ENCODE results near the gene RPL6. TPM values are rescaled to one million over a fixed set of nuclear protein-coding genes. Genes with fewer than 3 reads are reported as not detected.

The RPL6 gene
- total RNA-seq, 1 experiment from 2014 or later, result 2,095 TPM

DNA sequence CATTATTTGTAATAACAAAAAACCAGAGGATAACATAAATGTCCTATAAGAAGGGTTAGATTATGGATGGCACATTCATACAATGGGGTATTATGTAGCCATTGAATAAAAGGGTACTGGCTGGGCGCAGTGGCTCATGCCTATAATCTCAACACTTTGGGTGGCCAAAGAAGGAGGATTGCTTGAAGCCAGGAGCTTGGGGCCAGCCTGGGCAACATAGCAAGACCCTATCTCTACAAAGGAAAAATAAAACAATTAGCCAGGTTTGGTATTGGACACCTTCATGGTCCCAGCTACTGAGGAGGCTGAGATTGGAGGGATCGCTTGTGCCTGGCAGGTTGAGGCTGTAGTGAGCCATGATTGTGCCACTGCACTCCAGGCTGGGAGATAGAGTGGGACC lies 24.1 kb upstream of the RPL6 start:
- TF ChIP-seq, protein P1, sequence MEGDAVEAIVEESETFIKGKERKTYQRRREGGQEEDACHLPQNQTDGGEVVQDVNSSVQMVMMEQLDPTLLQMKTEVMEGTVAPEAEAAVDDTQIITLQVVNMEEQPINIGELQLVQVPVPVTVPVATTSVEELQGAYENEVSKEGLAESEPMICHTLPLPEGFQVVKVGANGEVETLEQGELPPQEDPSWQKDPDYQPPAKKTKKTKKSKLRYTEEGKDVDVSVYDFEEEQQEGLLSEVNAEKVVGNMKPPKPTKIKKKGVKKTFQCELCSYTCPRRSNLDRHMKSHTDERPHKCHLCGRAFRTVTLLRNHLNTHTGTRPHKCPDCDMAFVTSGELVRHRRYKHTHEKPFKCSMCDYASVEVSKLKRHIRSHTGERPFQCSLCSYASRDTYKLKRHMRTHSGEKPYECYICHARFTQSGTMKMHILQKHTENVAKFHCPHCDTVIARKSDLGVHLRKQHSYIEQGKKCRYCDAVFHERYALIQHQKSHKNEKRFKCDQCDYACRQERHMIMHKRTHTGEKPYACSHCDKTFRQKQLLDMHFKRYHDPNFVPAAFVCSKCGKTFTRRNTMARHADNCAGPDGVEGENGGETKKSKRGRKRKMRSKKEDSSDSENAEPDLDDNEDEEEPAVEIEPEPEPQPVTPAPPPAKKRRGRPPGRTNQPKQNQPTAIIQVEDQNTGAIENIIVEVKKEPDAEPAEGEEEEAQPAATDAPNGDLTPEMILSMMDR (IDR thresholded peaks at IDR 0.05; ENCODE audit: unreplicated experiment), result no peak
- H3K36me3 Mint-ChIP-seq (ENCODE audit: insufficient read depth, unreplicated experiment), result peaks cover 14% of the 10 kb centered on the region
- H3K4me1 Mint-ChIP-seq (ENCODE audit: insufficient read depth, unreplicated experiment), result no peaks in the 10 kb centered on the region
- no peaks in the 10 kb centered on the region for H3K27me3 Mint-ChIP-seq (ENCODE audit: insufficient read depth, unreplicated experiment)
- no peak overlapping the region for H3K27ac Mint-ChIP-seq (ENCODE audit: low read depth, unreplicated experiment)
- H3K9me3 Mint-ChIP-seq (ENCODE audit: unreplicated experiment), result no peaks in the 10 kb centered on the region
- intact Hi-C loops (cut with micrococcal nuclease), result no loop called here
- H3K4me3 Mint-ChIP-seq (ENCODE audit: unreplicated experiment), result no peak overlapping the region
- BruUV-seq (replicated peaks), result no TSS peak
- no peak for DNase-seq (ENCODE audit: unreplicated experiment)
- CTCF ChIA-PET, result no interaction called here
- POLR2A ChIA-PET, result no interaction called here

DNA sequence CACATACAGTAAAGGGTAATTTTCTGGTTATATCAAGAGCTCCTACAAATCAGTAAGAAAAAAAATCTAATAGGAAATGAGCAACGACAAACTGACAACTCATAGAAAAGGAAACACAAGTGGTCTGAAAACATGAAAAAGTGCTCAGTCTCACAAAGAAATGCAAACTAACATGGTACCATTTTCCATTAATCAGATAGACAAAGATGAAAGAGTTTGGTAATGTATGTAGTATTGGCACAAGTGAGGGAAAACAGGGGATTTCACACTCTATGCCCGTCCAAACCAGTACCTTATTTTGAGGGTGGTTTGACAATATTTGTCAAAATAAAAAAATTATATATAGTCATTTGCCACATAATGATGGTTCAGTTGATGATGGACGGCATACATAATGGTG lies 22.6 kb upstream of the RPL6 start:
- Mint-ChIP-seq H3K36me3 (ENCODE audit: insufficient read depth, unreplicated experiment) (peaks cover 15% of the 10 kb centered on the region), H3K4me3 (ENCODE audit: unreplicated experiment) (no peak overlapping the region), H3K27me3 (ENCODE audit: insufficient read depth, unreplicated experiment) (no peaks in the 10 kb centered on the region), H3K27ac (ENCODE audit: low read depth, unreplicated experiment) (no peak overlapping the region), H3K4me1 (ENCODE audit: insufficient read depth, unreplicated experiment) (peaks cover 7% of the 10 kb centered on the region), H3K9me3 (ENCODE audit: unreplicated experiment) (no peaks in the 10 kb centered on the region)
- POLR2A ChIA-PET, result interaction anchor here (0.6 kb wide), 1 partner anchor 10 kb away, joined by 4 read pairs; no protein-coding TSS in a partner anchor
- intact Hi-C loops (cut with micrococcal nuclease), result no loop called here
- BruUV-seq (replicated peaks), result no TSS peak
- DNase-seq (ENCODE audit: unreplicated experiment), result no peak
- CTCF ChIA-PET, result interaction anchor here (0.6 kb wide), 1 partner anchor 8 kb away, joined by 3 read pairs; no protein-coding TSS in a partner anchor
- TF ChIP-seq, protein P1 (IDR thresholded peaks at IDR 0.05; ENCODE audit: unreplicated experiment), result no peak

DNA sequence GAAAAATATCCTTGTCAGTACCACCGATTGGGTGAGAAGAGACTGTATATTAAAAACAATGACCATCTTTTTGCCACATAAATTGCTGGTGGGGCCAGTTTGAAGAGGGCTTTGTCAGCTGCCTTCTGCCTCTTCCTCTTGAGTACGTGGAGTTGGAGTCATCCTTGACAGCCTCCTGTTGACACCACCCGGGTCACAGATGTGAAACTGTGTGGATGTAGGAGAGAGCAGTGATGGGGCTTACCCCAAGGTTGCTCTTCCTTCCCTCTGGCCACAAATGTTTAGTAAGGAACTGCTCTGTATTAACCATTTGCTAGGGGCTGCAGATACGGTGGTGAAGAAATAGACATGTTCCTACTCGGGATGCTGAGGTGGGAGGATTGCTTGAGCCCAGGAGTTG lies 21.5 kb upstream of the RPL6 start:
- Mint-ChIP-seq H3K4me3 (ENCODE audit: unreplicated experiment) (no peak overlapping the region), H3K27me3 (ENCODE audit: insufficient read depth, unreplicated experiment) (no peaks in the 10 kb centered on the region), H3K27ac (ENCODE audit: low read depth, unreplicated experiment) (no peak overlapping the region), H3K4me1 (ENCODE audit: insufficient read depth, unreplicated experiment) (peaks cover 7% of the 10 kb centered on the region), H3K9me3 (ENCODE audit: unreplicated experiment) (no peaks in the 10 kb centered on the region), H3K36me3 (ENCODE audit: insufficient read depth, unreplicated experiment) (peaks cover 15% of the 10 kb centered on the region)
- TF ChIP-seq, protein P1 (IDR thresholded peaks at IDR 0.05; ENCODE audit: unreplicated experiment), result no peak
- no peak for DNase-seq (ENCODE audit: unreplicated experiment)
- ChIA-PET CTCF (no interaction called here), POLR2A (no interaction called here)
- no TSS peak for BruUV-seq (replicated peaks)
- intact Hi-C loops (cut with micrococcal nuclease), result no loop called here

DNA sequence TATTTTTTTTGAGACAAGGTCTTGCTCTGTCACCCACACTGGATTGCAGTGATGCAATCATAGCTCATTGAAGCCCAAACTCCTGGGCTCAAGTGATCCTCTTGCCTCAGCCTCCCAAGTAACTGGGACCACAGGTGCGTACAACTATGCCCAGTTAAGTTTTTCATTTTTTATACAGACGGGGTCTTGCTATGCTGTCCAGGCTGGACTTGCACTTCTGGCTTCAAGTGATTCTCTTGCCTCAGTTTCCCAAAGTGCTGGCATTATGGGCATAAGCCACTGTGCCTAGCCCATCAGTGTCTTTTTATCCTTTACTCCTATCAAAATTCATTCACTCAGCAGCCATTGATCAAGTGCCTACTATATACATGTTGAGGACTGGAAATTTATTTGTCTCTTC lies 18.4 kb upstream of the RPL6 start:
- CTCF ChIA-PET, result interaction anchor here (0.6 kb wide), 1 partner anchor 86 kb away, joined by 3 read pairs; no protein-coding TSS in a partner anchor
- intact Hi-C loops (cut with micrococcal nuclease), result no loop called here
- H3K9me3 Mint-ChIP-seq (ENCODE audit: unreplicated experiment), result no peaks in the 10 kb centered on the region
- DNase-seq (ENCODE audit: unreplicated experiment), result no peak
- POLR2A ChIA-PET, result interaction anchor here (0.7 to 1.2 kb wide), 2 partner anchors 8 to 53 kb away, joined by 3 read pairs; no protein-coding TSS in a partner anchor
- peaks cover 23% of the 10 kb centered on the region for H3K4me1 Mint-ChIP-seq (ENCODE audit: insufficient read depth, unreplicated experiment)
- TF ChIP-seq, protein P1 (IDR thresholded peaks at IDR 0.05; ENCODE audit: unreplicated experiment), result no peak
- H3K4me3 Mint-ChIP-seq (ENCODE audit: unreplicated experiment), result no peak overlapping the region
- H3K36me3 Mint-ChIP-seq (ENCODE audit: insufficient read depth, unreplicated experiment), result peaks cover 21% of the 10 kb centered on the region
- no TSS peak for BruUV-seq (replicated peaks)
- no peak overlapping the region for H3K27ac Mint-ChIP-seq (ENCODE audit: low read depth, unreplicated experiment)
- H3K27me3 Mint-ChIP-seq (ENCODE audit: insufficient read depth, unreplicated experiment), result no peaks in the 10 kb centered on the region

Measured in MCF 10A (cell line).